Tibial nerve (tissue), 4 donors: Measurements from ENCODE around the gene NOL8.

Source experiments
- CTCF ChIP-seq, 5 experiments: fragments of 200-600 bp in 3 of 5; fragments of 450-650 bp in 2 of 5; sonication (generic) in 3 of 5; IDR thresholded peaks; one replicate each; pipeline ENCODE4 v1.5.1; 2016 to 2019; ENCODE audit warnings: antibody characterized with exemption in 5 of 5, mild to moderate bottlenecking in 3 of 5, moderate library complexity in 2 of 5
- EP300 ChIP-seq, 2 donors: sonication (generic); formaldehyde crosslinking; IDR thresholded peaks; one replicate each; pipeline ENCODE4 v1.6.1; 2017; ENCODE audit warnings: antibody characterized with exemption in 2 of 2, mild to moderate bottlenecking in 1 of 2

GRCh38 chr9:92324431-92324830 lies 719 bp downstream of the NOL8 start:
- TF ChIP-seq CTCF (IDR thresholded peaks at IDR 0.05) (no peak), EP300 (IDR thresholded peaks at IDR 0.05) (no peak)
